ENCODE measurements around the gene ZNF397.

GRCh38 chr18:35267161-35267651 lies 26.4 kb downstream of the ZNF397 start:
- TF ChIP-seq, protein P1, sequence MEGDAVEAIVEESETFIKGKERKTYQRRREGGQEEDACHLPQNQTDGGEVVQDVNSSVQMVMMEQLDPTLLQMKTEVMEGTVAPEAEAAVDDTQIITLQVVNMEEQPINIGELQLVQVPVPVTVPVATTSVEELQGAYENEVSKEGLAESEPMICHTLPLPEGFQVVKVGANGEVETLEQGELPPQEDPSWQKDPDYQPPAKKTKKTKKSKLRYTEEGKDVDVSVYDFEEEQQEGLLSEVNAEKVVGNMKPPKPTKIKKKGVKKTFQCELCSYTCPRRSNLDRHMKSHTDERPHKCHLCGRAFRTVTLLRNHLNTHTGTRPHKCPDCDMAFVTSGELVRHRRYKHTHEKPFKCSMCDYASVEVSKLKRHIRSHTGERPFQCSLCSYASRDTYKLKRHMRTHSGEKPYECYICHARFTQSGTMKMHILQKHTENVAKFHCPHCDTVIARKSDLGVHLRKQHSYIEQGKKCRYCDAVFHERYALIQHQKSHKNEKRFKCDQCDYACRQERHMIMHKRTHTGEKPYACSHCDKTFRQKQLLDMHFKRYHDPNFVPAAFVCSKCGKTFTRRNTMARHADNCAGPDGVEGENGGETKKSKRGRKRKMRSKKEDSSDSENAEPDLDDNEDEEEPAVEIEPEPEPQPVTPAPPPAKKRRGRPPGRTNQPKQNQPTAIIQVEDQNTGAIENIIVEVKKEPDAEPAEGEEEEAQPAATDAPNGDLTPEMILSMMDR (conservative IDR thresholded peaks at IDR 0.05 in 1 of 2, IDR thresholded peaks at IDR 0.05 in 1 of 2; ENCODE audit: extremely low read depth in 1 of 2, insufficient read depth in 1 of 2, low read depth in 1 of 2, low read length in 2 of 2), result no peak
- no peak for TF ChIP-seq EZH2 (IDR thresholded peaks at IDR 0.05; ENCODE audit: borderline replicate concordance, low read length)

Data from mammary epithelial cell (primary cell).